ENCODE measurements around the gene VEZF1.

VEZF1 gene

DNA sequence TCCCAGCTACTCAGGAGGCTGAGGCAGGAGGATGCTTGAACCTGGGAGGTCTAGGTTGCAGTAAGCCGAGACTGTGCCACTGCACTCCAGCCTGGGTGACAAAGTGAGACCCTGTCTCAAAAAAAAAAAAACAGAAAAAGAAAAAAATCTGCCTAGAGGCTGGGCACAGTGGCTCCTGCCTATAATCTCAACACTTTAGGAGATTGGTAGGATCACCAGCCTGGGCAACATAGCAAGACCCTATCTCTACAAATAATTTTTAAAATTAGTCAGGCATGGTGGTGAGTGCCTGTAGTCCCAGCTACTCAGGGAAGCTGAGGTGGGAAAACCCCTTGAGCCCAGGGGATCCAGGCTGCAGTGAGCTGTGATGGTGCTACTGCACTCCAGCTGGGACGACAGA, 50.6 kb downstream of the VEZF1 start:
- no peaks in the 10 kb centered on the region for H3K9me3 ChIP-seq (ENCODE audit: control insufficient read depth, insufficient read depth, low read length)
- H3K27ac ChIP-seq (ENCODE audit: low read depth, low read length), result no peak overlapping the region
- no peaks in the 10 kb centered on the region for H3K79me2 ChIP-seq (ENCODE audit: control insufficient read depth, low read length)
- no peak overlapping the region for H3K4me2 ChIP-seq (ENCODE audit: low read length)
- H4K20me1 ChIP-seq (ENCODE audit: control insufficient read depth, insufficient read depth, low read depth, low read length), result 0 out of 2 replicates have a peak, but pooled peaks cover 3% of the 10 kb centered on the region
- no peak overlapping the region for H3K4me3 ChIP-seq (ENCODE audit: low read length)
- peaks cover 6% of the 10 kb centered on the region for H3F3A ChIP-seq (ENCODE audit: control insufficient read depth, insufficient read depth)
- no peaks in the 10 kb centered on the region for H3K9me2 ChIP-seq (replicated peaks; ENCODE audit: control insufficient read depth, low read length)
- H3K36me3 ChIP-seq (ENCODE audit: control insufficient read depth, low read length), result no peaks in the 10 kb centered on the region
- no peak for TF ChIP-seq EZH2phosphoT487 (IDR thresholded peaks at IDR 0.05; ENCODE audit: borderline replicate concordance, low read length)
- TF ChIP-seq, protein P1, sequence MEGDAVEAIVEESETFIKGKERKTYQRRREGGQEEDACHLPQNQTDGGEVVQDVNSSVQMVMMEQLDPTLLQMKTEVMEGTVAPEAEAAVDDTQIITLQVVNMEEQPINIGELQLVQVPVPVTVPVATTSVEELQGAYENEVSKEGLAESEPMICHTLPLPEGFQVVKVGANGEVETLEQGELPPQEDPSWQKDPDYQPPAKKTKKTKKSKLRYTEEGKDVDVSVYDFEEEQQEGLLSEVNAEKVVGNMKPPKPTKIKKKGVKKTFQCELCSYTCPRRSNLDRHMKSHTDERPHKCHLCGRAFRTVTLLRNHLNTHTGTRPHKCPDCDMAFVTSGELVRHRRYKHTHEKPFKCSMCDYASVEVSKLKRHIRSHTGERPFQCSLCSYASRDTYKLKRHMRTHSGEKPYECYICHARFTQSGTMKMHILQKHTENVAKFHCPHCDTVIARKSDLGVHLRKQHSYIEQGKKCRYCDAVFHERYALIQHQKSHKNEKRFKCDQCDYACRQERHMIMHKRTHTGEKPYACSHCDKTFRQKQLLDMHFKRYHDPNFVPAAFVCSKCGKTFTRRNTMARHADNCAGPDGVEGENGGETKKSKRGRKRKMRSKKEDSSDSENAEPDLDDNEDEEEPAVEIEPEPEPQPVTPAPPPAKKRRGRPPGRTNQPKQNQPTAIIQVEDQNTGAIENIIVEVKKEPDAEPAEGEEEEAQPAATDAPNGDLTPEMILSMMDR (IDR thresholded peaks at IDR 0.05; ENCODE audit: low read depth, low read length, poor library complexity, severe bottlenecking), result no peak
- peaks cover 46% of the 10 kb centered on the region for H3K27me3 ChIP-seq (ENCODE audit: control insufficient read depth, low read length)
- H3K4me1 ChIP-seq (ENCODE audit: control insufficient read depth, low read length), result peaks cover 35% of the 10 kb centered on the region

DNA sequence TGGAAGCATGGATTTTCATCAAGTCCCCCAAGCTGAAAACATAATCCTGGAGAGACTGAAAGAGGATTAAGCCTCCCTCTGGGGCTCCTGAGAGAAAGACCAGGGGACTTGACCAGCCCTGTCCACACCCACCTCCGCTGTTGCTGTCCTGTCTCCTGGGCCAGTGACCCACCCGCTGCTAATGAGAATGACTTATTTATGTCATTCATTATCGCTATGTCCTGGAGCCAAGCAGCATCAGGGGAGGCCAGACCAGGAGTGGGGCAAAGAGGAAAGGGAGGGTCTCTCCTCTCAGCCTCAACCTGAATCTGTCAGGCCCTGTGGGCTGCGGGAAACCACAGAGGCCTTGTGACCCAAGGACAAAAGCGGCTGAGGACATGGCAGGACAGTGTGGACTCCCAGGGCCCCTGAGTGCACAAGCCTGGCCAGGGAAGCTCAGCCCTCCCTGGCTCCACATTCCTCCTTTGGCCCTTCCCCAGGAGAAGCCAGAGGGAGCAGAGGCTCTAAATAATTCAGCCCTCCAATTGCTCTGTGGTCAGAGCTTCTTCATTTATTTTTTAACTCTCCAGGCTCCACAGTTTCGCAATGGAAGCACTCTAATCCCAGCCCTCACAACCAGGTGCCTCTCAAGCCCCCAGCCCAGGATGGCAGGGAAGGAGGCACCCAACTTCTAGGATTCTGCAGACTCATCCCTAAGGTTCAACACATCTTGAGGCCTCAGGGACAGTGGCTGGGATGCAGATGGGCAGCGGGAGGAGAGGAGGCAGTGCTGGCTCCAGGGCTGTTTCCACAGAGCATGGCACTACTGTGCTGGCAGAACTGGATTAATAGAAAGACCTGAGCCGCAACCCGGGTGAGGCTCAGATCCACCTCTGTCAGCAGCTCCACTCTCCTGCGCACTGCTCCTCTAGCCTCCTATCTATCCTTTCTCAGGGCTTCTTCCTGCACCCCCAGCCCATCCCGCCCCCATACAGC, 51.9 kb downstream of the VEZF1 start:
- no peak for TF ChIP-seq EZH2phosphoT487 (IDR thresholded peaks at IDR 0.05; ENCODE audit: borderline replicate concordance, low read length)
- TF ChIP-seq, protein P1 (IDR thresholded peaks at IDR 0.05; ENCODE audit: low read depth, low read length, poor library complexity, severe bottlenecking), result no peak

DNA sequence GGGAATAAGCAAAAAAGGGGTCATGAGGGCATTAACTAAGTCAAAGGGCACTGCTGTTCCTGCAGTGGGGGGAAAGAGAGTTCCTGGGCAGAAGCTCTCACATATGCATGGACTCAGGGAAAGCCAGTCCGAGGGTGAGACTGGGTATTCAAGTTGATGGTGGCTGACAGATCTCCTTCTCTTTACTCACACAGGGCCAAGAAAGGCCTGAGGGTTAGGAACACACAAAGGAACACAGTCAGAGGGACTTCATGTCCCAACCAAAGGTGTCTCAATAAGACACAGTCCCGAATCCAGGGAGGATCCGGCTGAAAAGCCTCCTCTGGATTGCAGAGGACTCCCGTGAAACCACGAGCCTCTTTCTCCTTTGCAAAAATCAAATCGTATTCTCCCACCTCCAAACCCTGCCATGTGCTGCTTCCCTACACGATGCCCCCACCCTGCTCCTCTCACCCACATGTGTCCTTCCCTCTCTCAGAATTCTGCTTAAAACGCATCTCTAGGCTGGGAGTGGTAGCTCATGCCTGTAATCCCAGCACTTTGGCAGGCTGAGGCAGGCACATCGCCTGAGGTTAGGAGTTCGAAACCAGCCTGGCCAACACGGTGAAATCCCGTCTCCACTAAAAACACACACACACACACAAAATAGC, 56.4 kb downstream of the VEZF1 start:
- Histone ChIP-seq H3K4me1 (ENCODE audit: control insufficient read depth, low read length) (peaks cover 4% of the 10 kb centered on the region; the same call in 1 of the 2 replicates), H3K27me3 (ENCODE audit: control insufficient read depth, low read length) (peaks cover 58% of the 10 kb centered on the region), H4K20me1 (ENCODE audit: control insufficient read depth, insufficient read depth, low read depth, low read length) (no peaks in the 10 kb centered on the region; the same call in 1 of the 2 replicates), H3K36me3 (ENCODE audit: control insufficient read depth, low read length) (no peaks in the 10 kb centered on the region), H3K79me2 (ENCODE audit: control insufficient read depth, low read length) (no peaks in the 10 kb centered on the region), H3K4me2 (ENCODE audit: low read length) (no peak overlapping the region), H3K9me2 (replicated peaks; ENCODE audit: control insufficient read depth, low read length) (no peaks in the 10 kb centered on the region), H3K9me3 (ENCODE audit: control insufficient read depth, insufficient read depth, low read length) (no peaks in the 10 kb centered on the region), H3K4me3 (ENCODE audit: low read length) (no peak overlapping the region), H3K27ac (ENCODE audit: low read depth, low read length) (no peak overlapping the region), H3F3A (ENCODE audit: control insufficient read depth, insufficient read depth) (no peaks in the 10 kb centered on the region)
- TF ChIP-seq, protein P1 (IDR thresholded peaks at IDR 0.05; ENCODE audit: low read depth, low read length, poor library complexity, severe bottlenecking), result no peak
- TF ChIP-seq EZH2phosphoT487 (IDR thresholded peaks at IDR 0.05; ENCODE audit: borderline replicate concordance, low read length), result no peak

More for the DNA sequence above, 51.9 kb downstream of the VEZF1 start:
- 0 out of 2 replicates have a peak, but pooled peaks cover 3% of the 10 kb centered on the region for H4K20me1 ChIP-seq (ENCODE audit: control insufficient read depth, insufficient read depth, low read depth, low read length)
- H3K4me3 ChIP-seq (ENCODE audit: low read length), result no peak overlapping the region
- H3K36me3 ChIP-seq (ENCODE audit: control insufficient read depth, low read length), result no peaks in the 10 kb centered on the region
- H3K27me3 ChIP-seq (ENCODE audit: control insufficient read depth, low read length), result peaks cover 35% of the 10 kb centered on the region
- H3F3A ChIP-seq (ENCODE audit: control insufficient read depth, insufficient read depth), result no peaks in the 10 kb centered on the region; the same call in 1 of the 2 replicates
- H3K9me3 ChIP-seq (ENCODE audit: control insufficient read depth, insufficient read depth, low read length), result no peaks in the 10 kb centered on the region
- H3K27ac ChIP-seq (ENCODE audit: low read depth, low read length), result no peak overlapping the region
- H3K4me2 ChIP-seq (ENCODE audit: low read length), result no peak overlapping the region
- H3K4me1 ChIP-seq (ENCODE audit: control insufficient read depth, low read length), result peaks cover 21% of the 10 kb centered on the region
- H3K79me2 ChIP-seq (ENCODE audit: control insufficient read depth, low read length), result no peaks in the 10 kb centered on the region
- H3K9me2 ChIP-seq (replicated peaks; ENCODE audit: control insufficient read depth, low read length), result no peaks in the 10 kb centered on the region

Measured in DOHH2 (cell line).